ENCODE measurements around the gene TCF7. TPM values are rescaled to one million over a fixed set of nuclear protein-coding genes. Genes with fewer than 3 reads are reported as not detected.

Gene TCF7
- total and polyA plus RNA-seq, 2 of the 13 experiments (the other 11 are each of a cell fraction or from before 2014, with no cell fraction given) = 6.3 to 6.8 TPM

DNA sequence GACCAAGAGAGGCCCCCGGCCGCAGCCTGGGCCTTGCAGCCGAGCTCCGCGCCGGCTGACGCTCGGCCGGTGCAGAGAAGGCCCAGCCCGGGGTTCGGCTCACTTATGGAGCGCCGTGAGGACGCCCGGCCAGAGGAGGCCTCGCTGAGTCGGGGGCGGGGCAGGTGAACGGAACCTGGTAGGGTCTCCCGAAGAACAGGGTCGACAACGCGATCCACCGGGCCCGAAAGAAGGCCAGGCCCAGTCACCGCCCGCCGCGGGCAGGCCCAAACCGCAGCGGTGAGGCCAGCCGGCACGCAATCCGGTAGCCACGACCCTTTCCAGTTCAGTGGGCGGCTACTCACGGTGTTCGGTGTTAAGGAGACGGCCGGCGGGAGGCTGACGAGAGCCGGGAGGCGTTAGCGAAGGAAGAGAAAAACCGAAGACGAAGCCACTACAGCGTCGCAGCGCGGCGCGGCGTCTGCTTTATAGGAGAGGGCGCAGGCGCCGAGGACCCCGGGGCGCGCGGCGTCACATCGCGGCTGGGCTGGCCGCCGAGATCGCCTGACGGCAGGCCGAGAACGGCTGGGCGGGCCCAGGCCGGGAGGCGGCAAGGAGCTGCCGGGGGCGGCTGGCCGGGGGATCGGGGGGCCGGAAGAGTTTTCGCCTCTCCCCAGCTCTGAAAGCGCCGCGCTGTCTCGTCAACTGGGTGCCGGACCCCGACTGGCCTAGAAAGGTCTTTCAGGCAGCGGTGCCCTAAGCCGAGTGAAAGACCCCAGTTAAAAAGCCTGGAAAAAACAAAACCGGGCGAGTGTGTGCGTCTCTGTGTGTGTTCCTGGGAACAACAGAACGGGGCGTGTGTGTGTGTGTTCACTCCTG, 62.3 kb downstream of the TCF7 start, which contains the start of gene SKP1:
TSS of gene SKP1 (minus strand) at position 440 of the 858 bp plus-strand sequence. CDS start 2,928 bp downstream, outside the sequence.
- H3K9me3 ChIP-seq (ENCODE audit: low read length) = no peaks in the 10 kb centered on the region
- peak within 1 kb of the TSS; percentile 99 for H3K9ac ChIP-seq (ENCODE audit: insufficient read depth, low read depth, low read length)
- intact Hi-C loops (cut with micrococcal nuclease; ENCODE audit: unreplicated experiment) = loop anchor here (5.0 kb wide), 1 partner anchor 51 kb away; the partner anchor contains the start of gene PPP2CA
- ATAC-seq (peak; percentile 78), DNase-seq (ENCODE audit: low spot score) (peak; percentile 68), FAIRE-seq (no peak)
- H3K4me3 ChIP-seq (replicated peaks in 1 of 3; ENCODE audit: insufficient read depth in 1 of 3, low read depth in 2 of 3, low read length in 3 of 3) = peak within 1 kb of the TSS; percentile 95 to 97 (median 97)
- H3K27ac ChIP-seq (ENCODE audit: extremely low read length, insufficient read depth, low read length) = peak within 1 kb of the TSS; percentile 98
- peaks cover 3 to 18% of the 10 kb centered on the region in 2 experiments; a peak in 4 of 5 replicates for H3K36me3 ChIP-seq (replicated peaks in 1 of 2; ENCODE audit: control insufficient read depth in 1 of 2, insufficient read depth in 2 of 2, low read length in 2 of 2)
- peaks cover 47% of the 10 kb centered on the region for H3K79me2 ChIP-seq (ENCODE audit: insufficient read depth, low read length)
- H2AFZ ChIP-seq (ENCODE audit: low read length) = peak within 1 kb of the TSS; percentile 60
- H3K27me3 ChIP-seq (ENCODE audit: control insufficient read depth in 1 of 2, insufficient read depth in 2 of 2, low read length in 2 of 2) = no peaks in the 10 kb centered on the region
- BruUV-seq (replicated peaks) = no TSS peak
- ChIA-PET CTCF (ENCODE audit: low intra/inter-chr PET ratio, low total read pairs) (no interaction called here), POLR2A (interaction anchor here (0.6 to 2.9 kb wide), 32 partner anchors 8 to 410 kb away, joined by 3 to 46 read pairs (median 4); partner anchors contain the start of gene PPP2CA)
- H4K20me1 ChIP-seq (ENCODE audit: insufficient read depth, low read length) = peaks cover 32% of the 10 kb centered on the region
- peaks cover 45% of the 10 kb centered on the region for H3K4me1 ChIP-seq (ENCODE audit: insufficient read depth, low read length)
- H3K4me2 ChIP-seq (ENCODE audit: low read depth, low read length) = peak within 1 kb of the TSS; percentile 99
- 1% methylated on average over 26 of the region's 92 CpGs for WGBS (ENCODE audit: low lambda C conversion rate)
- in situ Hi-C loops (cut with HindIII; ENCODE audit: extremely low pct_ligation_motif_present, low pct_unique_long_range_greater_than_20kb) = loop anchor here (5.0 to 25.0 kb wide), 2 partner anchors 51 to 411 kb away; partner anchors contain the start of gene PPP2CA
- no peak for TF ChIP-seq KDM3A (CRISPR knock-in tag; IDR thresholded peaks at IDR 0.05; ENCODE audit: low read depth)
- TF ChIP-seq, protein P1, sequence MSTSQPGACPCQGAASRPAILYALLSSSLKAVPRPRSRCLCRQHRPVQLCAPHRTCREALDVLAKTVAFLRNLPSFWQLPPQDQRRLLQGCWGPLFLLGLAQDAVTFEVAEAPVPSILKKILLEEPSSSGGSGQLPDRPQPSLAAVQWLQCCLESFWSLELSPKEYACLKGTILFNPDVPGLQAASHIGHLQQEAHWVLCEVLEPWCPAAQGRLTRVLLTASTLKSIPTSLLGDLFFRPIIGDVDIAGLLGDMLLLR (CRISPR knock-in tag; IDR thresholded peaks at IDR 0.05) = no peak; the same call in 1 of the 2 replicates
- TF ChIP-seq POLR2A (IDR thresholded peaks at IDR 0.05; ENCODE audit: insufficient read depth in 1 of 2, low read depth in 2 of 2, low read length in 2 of 2) = peak; percentile 94 to 99
- peak; percentile 96 for TF ChIP-seq ZSCAN21 (CRISPR knock-in tag; IDR thresholded peaks at IDR 0.05; ENCODE audit: borderline replicate concordance)
- TF ChIP-seq CHCHD3 (CRISPR knock-in tag; IDR thresholded peaks at IDR 0.05) = peak; percentile 71
- TF ChIP-seq, protein P2, sequence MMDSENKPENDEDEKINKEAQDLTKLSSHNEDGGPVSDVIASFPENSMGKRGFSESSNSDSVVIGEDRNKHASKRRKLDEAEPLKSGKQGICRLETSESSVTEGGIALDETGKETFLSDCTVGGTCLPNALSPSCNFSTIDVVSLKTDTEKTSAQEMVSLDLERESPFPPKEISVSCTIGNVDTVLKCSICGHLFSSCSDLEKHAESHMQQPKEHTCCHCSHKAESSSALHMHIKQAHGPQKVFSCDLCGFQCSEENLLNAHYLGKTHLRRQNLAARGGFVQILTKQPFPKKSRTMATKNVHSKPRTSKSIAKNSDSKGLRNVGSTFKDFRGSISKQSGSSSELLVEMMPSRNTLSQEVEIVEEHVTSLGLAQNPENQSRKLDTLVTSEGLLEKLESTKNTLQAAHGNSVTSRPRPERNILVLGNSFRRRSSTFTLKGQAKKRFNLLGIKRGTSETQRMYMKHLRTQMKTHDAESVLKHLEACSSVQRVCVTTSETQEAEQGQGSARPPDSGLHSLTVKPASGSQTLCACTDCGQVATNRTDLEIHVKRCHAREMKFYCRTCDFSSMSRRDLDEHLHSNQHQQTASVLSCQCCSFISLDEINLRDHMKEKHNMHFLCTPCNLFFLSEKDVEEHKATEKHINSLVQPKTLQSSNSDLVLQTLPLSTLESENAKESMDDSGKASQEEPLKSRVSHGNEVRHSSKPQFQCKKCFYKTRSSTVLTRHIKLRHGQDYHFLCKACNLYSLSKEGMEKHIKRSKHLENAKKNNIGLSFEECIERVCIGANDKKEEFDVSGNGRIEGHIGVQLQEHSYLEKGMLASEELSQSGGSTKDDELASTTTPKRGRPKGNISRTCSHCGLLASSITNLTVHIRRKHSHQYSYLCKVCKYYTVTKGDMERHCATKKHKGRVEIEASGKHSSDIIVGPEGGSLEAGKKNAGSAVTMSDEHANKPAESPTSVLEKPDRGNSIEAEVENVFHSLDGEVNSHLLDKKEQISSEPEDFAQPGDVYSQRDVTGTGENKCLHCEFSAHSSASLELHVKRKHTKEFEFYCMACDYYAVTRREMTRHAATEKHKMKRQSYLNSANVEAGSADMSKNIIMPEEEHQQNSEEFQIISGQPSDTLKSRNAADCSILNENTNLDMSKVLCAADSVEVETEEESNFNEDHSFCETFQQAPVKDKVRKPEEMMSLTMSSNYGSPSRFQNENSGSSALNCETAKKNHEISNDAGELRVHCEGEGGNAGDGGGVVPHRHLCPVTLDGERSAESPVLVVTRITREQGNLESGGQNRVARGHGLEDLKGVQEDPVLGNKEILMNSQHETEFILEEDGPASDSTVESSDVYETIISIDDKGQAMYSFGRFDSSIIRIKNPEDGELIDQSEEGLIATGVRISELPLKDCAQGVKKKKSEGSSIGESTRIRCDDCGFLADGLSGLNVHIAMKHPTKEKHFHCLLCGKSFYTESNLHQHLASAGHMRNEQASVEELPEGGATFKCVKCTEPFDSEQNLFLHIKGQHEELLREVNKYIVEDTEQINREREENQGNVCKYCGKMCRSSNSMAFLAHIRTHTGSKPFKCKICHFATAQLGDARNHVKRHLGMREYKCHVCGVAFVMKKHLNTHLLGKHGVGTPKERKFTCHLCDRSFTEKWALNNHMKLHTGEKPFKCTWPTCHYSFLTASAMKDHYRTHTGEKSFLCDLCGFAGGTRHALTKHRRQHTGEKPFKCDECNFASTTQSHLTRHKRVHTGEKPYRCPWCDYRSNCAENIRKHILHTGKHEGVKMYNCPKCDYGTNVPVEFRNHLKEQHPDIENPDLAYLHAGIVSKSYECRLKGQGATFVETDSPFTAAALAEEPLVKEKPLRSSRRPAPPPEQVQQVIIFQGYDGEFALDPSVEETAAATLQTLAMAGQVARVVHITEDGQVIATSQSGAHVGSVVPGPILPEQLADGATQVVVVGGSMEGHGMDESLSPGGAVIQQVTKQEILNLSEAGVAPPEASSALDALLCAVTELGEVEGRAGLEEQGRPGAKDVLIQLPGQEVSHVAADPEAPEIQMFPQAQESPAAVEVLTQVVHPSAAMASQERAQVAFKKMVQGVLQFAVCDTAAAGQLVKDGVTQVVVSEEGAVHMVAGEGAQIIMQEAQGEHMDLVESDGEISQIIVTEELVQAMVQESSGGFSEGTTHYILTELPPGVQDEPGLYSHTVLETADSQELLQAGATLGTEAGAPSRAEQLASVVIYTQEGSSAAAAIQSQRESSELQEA (CRISPR knock-in tag; IDR thresholded peaks at IDR 0.05; ENCODE audit: not compliant biosample characterization) = no peak
- TF ChIP-seq, protein P3, sequence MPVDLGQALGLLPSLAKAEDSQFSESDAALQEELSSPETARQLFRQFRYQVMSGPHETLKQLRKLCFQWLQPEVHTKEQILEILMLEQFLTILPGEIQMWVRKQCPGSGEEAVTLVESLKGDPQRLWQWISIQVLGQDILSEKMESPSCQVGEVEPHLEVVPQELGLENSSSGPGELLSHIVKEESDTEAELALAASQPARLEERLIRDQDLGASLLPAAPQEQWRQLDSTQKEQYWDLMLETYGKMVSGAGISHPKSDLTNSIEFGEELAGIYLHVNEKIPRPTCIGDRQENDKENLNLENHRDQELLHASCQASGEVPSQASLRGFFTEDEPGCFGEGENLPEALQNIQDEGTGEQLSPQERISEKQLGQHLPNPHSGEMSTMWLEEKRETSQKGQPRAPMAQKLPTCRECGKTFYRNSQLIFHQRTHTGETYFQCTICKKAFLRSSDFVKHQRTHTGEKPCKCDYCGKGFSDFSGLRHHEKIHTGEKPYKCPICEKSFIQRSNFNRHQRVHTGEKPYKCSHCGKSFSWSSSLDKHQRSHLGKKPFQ (CRISPR knock-in tag; IDR thresholded peaks at IDR 0.05; ENCODE audit: insufficient replicate concordance) = no peak
- TF ChIP-seq, protein P4, sequence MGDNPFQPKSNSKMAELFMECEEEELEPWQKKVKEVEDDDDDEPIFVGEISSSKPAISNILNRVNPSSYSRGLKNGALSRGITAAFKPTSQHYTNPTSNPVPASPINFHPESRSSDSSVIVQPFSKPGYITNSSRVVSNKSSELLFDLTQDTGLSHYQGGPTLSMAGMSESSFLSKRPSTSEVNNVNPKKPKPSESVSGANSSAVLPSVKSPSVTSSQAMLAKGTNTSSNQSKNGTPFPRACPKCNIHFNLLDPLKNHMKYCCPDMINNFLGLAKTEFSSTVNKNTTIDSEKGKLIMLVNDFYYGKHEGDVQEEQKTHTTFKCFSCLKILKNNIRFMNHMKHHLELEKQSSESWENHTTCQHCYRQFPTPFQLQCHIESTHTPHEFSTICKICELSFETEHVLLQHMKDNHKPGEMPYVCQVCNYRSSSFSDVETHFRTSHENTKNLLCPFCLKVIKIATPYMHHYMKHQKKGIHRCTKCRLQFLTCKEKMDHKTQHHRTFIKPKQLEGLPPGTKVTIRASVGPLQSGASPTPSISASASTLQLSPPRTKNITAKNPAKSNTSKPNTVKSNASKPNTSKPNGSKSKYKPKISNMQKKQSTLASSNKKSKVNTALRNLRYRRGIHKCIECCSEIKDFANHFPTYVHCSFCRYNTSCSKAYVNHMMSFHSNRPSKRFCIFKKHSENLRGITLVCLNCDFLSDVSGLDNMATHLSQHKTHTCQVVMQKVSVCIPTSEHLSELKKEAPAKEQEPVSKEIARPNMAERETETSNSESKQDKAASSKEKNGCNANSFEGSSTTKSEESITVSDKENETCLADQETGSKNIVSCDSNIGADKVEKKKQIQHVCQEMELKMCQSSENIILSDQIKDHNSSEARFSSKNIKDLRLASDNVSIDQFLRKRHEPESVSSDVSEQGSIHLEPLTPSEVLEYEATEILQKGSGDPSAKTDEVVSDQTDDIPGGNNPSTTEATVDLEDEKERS (CRISPR knock-in tag; IDR thresholded peaks at IDR 0.05) = peak; percentile 75; the same call in 1 of the 2 replicates

All from HepG2 (cell line).